T-helper 2 cell treated with Interferon-gamma antibody and Interleukin-4, amounts not matched to agents 5 μg/mL and 100 μg/mL, for 36 hours (primary cell): Measurements from ENCODE around the gene HLA-G.

Experiments used
- DNase-seq: peaks from one replicate; pipeline ENCODE4 v3.0.0; 2021; ENCODE audit warnings: low spot score
- H3K27ac Mint-ChIP-seq: one replicate; pipeline ENCODE4 v1.8.0; 2021; ENCODE audit warnings: mild to moderate bottlenecking, mixed read lengths
- H3K27me3 Mint-ChIP-seq: one replicate; pipeline ENCODE4 v1.8.0; 2021; ENCODE audit warnings: low read depth, mixed read lengths
- H3K36me3 Mint-ChIP-seq: one replicate; pipeline ENCODE4 v1.8.0; 2021; ENCODE audit warnings: low read depth, mixed read lengths
- H3K4me1 Mint-ChIP-seq: one replicate; pipeline ENCODE4 v1.8.0; 2021; ENCODE audit warnings: low read depth, mixed read lengths
- H3K4me3 Mint-ChIP-seq: one replicate; pipeline ENCODE4 v1.8.0; 2022; ENCODE audit warnings: mild to moderate bottlenecking, moderate library complexity, mixed read lengths
- H3K9me3 Mint-ChIP-seq: one replicate; pipeline ENCODE4 v1.8.0; 2021; ENCODE audit warnings: mixed read lengths

HLA-G gene

GRCh38 chr6:29809249-29809648 is 18.4 kb upstream of the HLA-G start:
- peaks cover 35% of the 10 kb centered on the region for H3K27me3 Mint-ChIP-seq
- H3K27ac Mint-ChIP-seq = no peak overlapping the region
- H3K9me3 Mint-ChIP-seq = no peaks in the 10 kb centered on the region
- no peak for DNase-seq
- H3K4me1 Mint-ChIP-seq = no peaks in the 10 kb centered on the region
- H3K4me3 Mint-ChIP-seq = no peak overlapping the region
- no peaks in the 10 kb centered on the region for H3K36me3 Mint-ChIP-seq

DNA sequence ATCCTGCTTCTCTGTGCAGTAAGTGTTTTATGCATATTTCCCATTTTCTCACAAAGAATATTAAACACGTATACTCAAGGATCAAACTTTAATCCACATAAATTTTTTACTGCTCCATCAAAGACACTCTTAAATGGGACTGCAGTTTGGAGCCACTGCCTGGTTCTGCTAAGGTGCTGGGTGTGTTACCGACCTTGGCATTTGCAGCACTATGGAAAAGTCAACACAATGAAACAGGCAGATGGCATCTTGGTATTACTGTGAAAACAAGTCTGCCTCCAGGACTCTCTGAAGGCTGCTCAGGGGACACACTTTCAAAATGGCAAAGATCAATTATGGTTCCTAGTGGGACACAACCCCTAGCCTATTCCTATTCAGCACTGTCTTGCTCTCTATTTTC is 17.3 kb upstream of the HLA-G start:
- Mint-ChIP-seq H3K36me3 (no peaks in the 10 kb centered on the region), H3K4me3 (no peak overlapping the region), H3K9me3 (no peaks in the 10 kb centered on the region), H3K27ac (no peak overlapping the region), H3K4me1 (no peaks in the 10 kb centered on the region), H3K27me3 (peaks cover 34% of the 10 kb centered on the region)
- DNase-seq = no peak

DNA sequence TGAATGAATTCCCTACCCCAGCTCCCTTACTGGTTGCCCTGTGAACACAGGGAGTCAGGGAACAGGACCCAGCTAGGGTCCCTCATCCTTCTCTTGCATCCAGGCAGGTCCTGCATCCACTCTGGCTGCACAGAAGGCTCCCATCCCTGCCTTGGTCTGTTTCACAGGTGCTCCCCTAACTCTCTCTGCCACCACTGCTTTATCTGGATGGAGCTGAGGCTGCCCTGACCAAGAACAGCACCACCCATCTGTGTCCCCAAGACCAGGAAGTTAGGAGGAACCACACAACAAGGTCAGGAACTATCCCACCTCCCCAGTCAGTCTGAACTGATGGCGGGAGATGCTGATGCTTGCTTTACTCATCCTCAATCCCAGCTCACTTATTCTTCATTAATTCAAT is 16.2 kb upstream of the HLA-G start:
- H3K4me1 Mint-ChIP-seq = no peaks in the 10 kb centered on the region
- no peaks in the 10 kb centered on the region for H3K9me3 Mint-ChIP-seq
- H3K36me3 Mint-ChIP-seq = no peaks in the 10 kb centered on the region
- peaks cover 31% of the 10 kb centered on the region for H3K27me3 Mint-ChIP-seq
- no peak overlapping the region for H3K4me3 Mint-ChIP-seq
- DNase-seq = no peak
- no peak overlapping the region for H3K27ac Mint-ChIP-seq

- no peaks in the 10 kb centered on the region for H3K36me3 Mint-ChIP-seq
- no peak overlapping the region for H3K4me3 Mint-ChIP-seq
- H3K4me1 Mint-ChIP-seq = no peaks in the 10 kb centered on the region
- no peak for DNase-seq
- H3K27me3 Mint-ChIP-seq = peaks cover 23% of the 10 kb centered on the region
- H3K27ac Mint-ChIP-seq = no peak overlapping the region
- H3K9me3 Mint-ChIP-seq = no peaks in the 10 kb centered on the region
These were observed 14.6 kb upstream of the HLA-G start for GRCh38 chr6:29813066-29813465.

DNA sequence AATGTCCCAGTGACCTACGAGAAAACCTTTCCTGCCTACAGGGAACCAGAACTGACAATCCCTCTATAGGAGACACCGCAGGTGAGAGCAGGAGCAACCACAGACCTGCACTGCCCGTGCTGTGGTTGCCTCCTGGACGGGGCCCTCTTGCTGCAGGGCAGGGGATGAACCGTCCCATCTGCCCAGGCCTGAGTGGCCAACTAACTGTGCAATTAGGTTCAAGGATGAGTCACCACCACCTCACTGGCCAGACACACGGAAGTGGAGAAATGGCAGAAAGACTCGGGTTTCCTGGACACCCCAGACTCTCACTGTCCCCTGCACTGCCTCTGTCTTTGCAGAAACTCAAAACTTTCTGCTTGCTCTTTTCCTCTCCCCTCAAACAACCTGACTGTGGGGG is 13.8 kb upstream of the HLA-G start:
- DNase-seq = no peak
- Mint-ChIP-seq H3K36me3 (no peaks in the 10 kb centered on the region), H3K27me3 (peaks cover 25% of the 10 kb centered on the region), H3K4me1 (no peaks in the 10 kb centered on the region), H3K27ac (no peak overlapping the region), H3K9me3 (no peaks in the 10 kb centered on the region), H3K4me3 (no peak overlapping the region)

DNA sequence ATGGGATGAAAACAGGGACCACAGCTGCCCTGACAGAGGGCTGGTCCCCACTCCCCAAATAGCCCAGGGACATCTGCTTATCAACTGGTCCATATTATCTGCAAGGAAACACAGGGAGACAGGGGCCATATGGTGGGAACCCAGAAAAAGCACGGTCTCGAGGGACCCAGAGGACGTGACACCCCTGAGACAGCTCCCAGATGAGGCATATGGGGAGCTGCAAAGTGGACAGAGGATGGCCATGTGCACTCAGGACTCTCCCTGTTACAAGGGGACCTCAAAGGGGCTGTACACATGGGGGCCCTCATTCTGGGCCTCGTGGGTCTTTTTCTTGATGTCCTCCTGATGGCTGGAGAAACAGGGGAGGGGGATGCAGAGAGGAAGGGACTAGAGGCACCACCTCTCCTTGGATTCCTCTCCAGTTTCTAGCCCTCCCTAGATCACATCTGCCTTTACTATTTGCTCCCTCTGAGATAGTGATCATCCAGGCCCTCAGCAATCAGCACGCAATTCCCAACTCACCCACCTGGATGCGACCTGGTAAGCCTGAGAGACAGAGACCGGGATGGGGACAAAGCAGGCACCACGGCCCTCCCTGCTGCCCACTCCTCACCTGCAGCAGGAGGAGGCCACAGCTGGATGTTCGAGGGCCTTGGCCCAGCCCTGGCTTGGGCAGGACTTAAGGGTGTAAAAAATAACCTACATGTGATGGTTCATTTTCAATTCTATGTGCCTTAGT is 13.1 kb upstream of the HLA-G start:
- H3K27ac Mint-ChIP-seq = no peak overlapping the region
- no peaks in the 10 kb centered on the region for H3K9me3 Mint-ChIP-seq
- no peaks in the 10 kb centered on the region for H3K36me3 Mint-ChIP-seq
- DNase-seq = no peak
- peaks cover 27% of the 10 kb centered on the region for H3K27me3 Mint-ChIP-seq
- no peak overlapping the region for H3K4me3 Mint-ChIP-seq
- H3K4me1 Mint-ChIP-seq = no peaks in the 10 kb centered on the region

GRCh38 chr6:29815118-29815750 is 12.4 kb upstream of the HLA-G start:
- H3K9me3 Mint-ChIP-seq = no peaks in the 10 kb centered on the region
- no peak overlapping the region for H3K4me3 Mint-ChIP-seq
- H3K36me3 Mint-ChIP-seq = no peaks in the 10 kb centered on the region
- no peaks in the 10 kb centered on the region for H3K4me1 Mint-ChIP-seq
- no peak for DNase-seq
- peaks cover 25% of the 10 kb centered on the region for H3K27me3 Mint-ChIP-seq
- no peak overlapping the region for H3K27ac Mint-ChIP-seq

DNA sequence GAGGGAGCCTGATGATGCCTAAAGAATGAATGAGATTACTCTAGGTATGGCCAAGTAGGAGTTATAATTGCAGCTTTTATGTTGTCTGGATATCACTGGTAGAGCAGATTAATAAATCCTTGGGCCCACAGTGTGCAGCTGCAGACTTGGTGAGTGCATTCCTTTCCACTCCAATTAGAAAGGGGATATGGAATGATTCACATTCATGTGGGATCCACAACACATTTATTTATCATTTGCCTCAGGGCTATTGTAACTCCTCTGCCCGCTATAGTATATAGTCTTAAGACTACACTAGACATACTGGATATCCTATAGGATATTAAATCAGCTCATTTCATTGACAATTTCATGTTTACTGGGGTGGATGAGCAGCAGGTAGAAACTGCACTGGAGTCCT is 11.6 kb upstream of the HLA-G start:
- DNase-seq = no peak
- Mint-ChIP-seq H3K4me3 (no peak overlapping the region), H3K9me3 (no peaks in the 10 kb centered on the region), H3K4me1 (no peaks in the 10 kb centered on the region), H3K27ac (no peak overlapping the region), H3K36me3 (no peaks in the 10 kb centered on the region), H3K27me3 (peaks cover 28% of the 10 kb centered on the region)

GRCh38 chr6:29818892-29819291 is 8.7 kb upstream of the HLA-G start:
- Mint-ChIP-seq H3K27me3 (peaks cover 48% of the 10 kb centered on the region), H3K4me1 (no peaks in the 10 kb centered on the region), H3K9me3 (no peaks in the 10 kb centered on the region), H3K36me3 (no peaks in the 10 kb centered on the region), H3K4me3 (no peak overlapping the region), H3K27ac (no peak overlapping the region)
- no peak for DNase-seq

DNA sequence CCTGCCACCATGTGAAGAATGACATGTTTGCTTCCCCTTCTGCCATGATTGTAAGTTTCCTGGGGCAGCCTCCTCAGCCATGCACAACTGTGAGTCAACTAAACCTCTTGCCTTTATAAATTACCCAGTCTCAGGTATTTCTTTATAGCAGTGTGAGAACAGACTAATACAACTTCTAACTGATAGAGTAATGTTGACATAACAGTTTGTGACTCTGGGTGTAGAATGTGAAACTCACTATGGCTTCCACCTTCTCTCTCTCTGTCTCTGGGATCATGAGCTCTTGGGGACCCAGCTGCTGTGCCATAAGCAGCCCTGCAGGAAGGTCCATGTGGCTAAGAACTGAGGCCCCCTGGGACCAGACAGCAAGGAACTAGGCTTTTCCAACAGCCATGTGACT is 3.5 kb upstream of the HLA-G start:
- Mint-ChIP-seq H3K4me1 (no peaks in the 10 kb centered on the region), H3K9me3 (no peaks in the 10 kb centered on the region), H3K36me3 (no peaks in the 10 kb centered on the region), H3K27me3 (peaks cover 78% of the 10 kb centered on the region), H3K27ac (no peak overlapping the region), H3K4me3 (no peak overlapping the region)
- DNase-seq = no peak

- H3K27me3 Mint-ChIP-seq = peaks cover 81% of the 10 kb centered on the region
- H3K4me1 Mint-ChIP-seq = no peaks in the 10 kb centered on the region
- H3K9me3 Mint-ChIP-seq = no peaks in the 10 kb centered on the region
- no peak overlapping the region for H3K27ac Mint-ChIP-seq
- no peak for DNase-seq
- no peaks in the 10 kb centered on the region for H3K36me3 Mint-ChIP-seq
- H3K4me3 Mint-ChIP-seq = no peak overlapping the region
These were observed 1.8 kb upstream of the HLA-G start for GRCh38 chr6:29825848-29826247.

- Mint-ChIP-seq H3K9me3 (no peaks in the 10 kb centered on the region), H3K36me3 (no peaks in the 10 kb centered on the region), H3K27ac (no peak overlapping the region), H3K4me1 (no peaks in the 10 kb centered on the region), H3K27me3 (peaks cover 80% of the 10 kb centered on the region), H3K4me3 (no peak overlapping the region)
- DNase-seq = no peak
These were observed 1.4 kb upstream of the HLA-G start for GRCh38 chr6:29826271-29826670.

DNA sequence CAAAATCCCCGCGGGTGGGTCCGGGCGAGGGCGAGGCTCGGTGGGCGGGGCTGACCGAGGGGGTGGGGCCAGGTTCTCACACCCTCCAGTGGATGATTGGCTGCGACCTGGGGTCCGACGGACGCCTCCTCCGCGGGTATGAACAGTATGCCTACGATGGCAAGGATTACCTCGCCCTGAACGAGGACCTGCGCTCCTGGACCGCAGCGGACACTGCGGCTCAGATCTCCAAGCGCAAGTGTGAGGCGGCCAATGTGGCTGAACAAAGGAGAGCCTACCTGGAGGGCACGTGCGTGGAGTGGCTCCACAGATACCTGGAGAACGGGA is 809 bp downstream of the HLA-G start:
- Mint-ChIP-seq H3K4me3 (no peak overlapping the region), H3K9me3 (no peaks in the 10 kb centered on the region), H3K27ac (no peak overlapping the region), H3K36me3 (no peaks in the 10 kb centered on the region), H3K27me3 (peaks cover 83% of the 10 kb centered on the region), H3K4me1 (peaks cover 3% of the 10 kb centered on the region)
- DNase-seq = no peak

DNA sequence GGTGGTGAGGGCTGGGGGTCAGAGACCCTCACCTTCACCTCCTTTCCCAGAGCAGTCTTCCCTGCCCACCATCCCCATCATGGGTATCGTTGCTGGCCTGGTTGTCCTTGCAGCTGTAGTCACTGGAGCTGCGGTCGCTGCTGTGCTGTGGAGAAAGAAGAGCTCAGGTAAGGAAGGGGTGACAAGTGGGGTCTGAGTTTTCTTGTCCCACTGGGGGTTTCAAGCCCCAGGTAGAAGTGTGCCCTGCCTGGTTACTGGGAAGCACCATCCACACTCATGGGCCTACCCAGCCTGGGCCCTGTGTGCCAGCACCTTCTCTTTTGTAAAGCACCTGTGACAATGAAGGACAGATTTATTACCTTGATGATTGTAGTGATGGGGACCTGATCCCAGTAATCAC is 2.1 kb downstream of the HLA-G start:
- Mint-ChIP-seq H3K27ac (no peak overlapping the region), H3K9me3 (no peaks in the 10 kb centered on the region), H3K4me3 (no peak overlapping the region), H3K4me1 (peaks cover 3% of the 10 kb centered on the region), H3K36me3 (no peaks in the 10 kb centered on the region), H3K27me3 (peaks cover 79% of the 10 kb centered on the region)
- no peak for DNase-seq

GRCh38 chr6:29830409-29830808 is 2.8 kb downstream of the HLA-G start:
- peaks cover 3% of the 10 kb centered on the region for H3K4me1 Mint-ChIP-seq
- H3K27me3 Mint-ChIP-seq = peaks cover 79% of the 10 kb centered on the region
- no peak overlapping the region for H3K27ac Mint-ChIP-seq
- no peak for DNase-seq
- no peak overlapping the region for H3K4me3 Mint-ChIP-seq
- H3K9me3 Mint-ChIP-seq = no peaks in the 10 kb centered on the region
- H3K36me3 Mint-ChIP-seq = no peaks in the 10 kb centered on the region
